GM18526 (cell line): Measurements from ENCODE around the gene AMN.

Source experiments
- POLR2A ChIP-seq: IDR thresholded peaks from 3 replicates; pipeline ENCODE4 v1.6.1; 2011; ENCODE audit not compliant: insufficient read length; ENCODE audit errors: extremely low read depth

AMN gene

DNA sequence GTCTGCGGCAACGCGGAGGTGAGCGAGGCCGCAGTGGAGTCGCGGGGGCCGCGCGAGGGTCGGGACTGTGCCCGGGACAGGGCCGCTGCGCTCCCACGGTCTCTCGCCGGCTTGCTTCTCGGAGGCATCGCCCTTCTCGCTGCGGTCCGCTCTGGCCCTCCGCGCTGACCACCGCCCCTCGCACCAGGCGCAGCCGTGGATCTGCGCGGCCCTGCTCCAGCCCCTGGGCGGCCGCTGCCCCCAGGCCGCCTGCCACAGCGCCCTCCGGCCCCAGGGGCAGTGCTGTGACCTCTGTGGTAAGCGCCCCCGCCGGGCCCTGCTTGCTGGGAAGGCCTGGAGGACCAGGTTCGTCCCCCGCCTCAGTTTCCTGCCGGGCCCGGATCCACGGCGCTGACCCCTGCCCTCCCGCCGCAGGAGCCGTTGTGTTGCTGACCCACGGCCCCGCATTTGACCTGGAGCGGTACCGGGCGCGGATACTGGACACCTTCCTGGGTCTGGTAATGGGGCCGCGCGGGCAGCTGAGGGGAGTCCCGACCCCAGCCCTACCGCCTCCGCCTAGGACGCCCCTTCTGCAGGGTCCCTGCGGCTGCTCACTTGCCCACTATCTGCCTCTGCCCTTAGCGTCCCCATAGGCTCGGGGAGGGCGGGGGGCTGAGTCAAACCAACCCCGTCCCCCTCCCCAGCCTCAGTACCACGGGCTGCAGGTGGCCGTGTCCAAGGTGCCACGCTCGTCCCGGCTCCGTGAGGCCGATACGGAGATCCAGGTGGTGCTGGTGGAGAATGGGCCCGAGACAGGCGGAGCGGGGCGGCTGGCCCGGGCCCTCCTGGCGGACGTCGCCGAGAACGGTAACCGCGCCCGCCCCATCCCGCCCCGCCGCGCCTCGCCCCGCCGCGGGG lies 7.0 kb downstream of the AMN start:
- TF ChIP-seq POLR2A = no peak

DNA sequence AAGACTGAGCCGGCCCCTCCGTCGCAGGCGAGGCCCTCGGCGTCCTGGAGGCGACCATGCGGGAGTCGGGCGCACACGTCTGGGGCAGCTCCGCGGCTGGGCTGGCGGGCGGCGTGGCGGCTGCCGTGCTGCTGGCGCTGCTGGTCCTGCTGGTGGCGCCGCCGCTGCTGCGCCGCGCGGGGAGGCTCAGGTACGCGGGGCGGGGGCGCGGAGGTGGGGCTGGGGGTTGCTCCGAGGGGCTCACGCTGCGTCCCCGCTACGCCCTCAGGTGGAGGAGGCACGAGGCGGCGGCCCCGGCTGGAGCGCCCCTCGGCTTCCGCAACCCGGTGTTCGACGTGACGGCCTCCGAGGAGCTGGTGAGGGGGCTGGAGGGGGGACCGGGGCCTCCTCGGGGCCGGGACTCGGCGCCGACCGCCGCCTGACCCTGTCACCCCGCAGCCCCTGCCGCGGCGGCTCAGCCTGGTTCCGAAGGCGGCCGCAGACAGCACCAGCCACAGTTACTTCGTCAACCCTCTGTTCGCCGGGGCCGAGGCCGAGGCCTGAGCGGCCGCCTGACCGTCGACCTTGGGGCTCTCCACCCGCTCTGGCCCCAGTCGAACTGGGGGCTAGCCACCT lies 7.8 kb downstream of the AMN start:
- TF ChIP-seq POLR2A = no peak

DNA sequence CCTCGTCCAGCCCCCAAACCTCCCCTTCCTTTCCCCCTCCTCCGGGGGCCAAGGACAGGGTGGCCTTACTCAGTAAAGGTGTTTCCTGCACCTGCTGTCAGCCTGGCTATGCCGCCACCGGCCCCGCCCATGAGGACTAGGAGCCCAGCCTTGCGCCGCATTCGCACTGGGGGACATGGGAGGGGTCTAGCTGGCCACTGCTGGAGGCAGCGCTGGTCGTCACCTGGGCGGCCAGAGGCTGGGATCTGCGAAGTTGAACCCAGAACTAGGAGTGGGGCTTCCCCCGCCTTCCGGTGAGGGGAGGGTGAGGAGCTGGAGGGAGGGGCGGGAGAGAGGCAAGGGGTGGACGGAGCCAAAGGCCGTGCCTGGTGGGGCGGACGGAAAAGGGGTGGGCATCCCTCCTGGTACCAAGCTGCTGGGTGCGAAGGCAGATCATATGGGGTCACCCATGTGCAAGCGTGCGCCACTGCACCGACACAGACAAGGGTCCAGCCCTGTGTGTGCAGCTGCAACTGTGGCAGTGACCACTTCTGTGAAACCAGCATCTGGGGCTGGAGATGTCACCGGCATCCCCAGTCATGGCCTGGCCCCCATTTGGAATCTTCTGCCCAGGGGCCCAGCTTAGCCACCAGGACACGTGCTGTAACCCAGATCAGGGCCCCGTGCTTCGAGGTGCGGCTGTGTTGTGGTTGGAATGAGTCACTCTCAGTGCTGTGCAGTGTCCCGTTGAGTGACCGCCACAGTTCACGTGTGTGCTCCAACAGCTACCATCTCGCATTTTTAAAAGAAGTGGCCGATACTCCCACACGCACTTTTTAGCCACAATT lies 8.5 kb downstream of the AMN start:
- TF ChIP-seq POLR2A = no peak

DNA sequence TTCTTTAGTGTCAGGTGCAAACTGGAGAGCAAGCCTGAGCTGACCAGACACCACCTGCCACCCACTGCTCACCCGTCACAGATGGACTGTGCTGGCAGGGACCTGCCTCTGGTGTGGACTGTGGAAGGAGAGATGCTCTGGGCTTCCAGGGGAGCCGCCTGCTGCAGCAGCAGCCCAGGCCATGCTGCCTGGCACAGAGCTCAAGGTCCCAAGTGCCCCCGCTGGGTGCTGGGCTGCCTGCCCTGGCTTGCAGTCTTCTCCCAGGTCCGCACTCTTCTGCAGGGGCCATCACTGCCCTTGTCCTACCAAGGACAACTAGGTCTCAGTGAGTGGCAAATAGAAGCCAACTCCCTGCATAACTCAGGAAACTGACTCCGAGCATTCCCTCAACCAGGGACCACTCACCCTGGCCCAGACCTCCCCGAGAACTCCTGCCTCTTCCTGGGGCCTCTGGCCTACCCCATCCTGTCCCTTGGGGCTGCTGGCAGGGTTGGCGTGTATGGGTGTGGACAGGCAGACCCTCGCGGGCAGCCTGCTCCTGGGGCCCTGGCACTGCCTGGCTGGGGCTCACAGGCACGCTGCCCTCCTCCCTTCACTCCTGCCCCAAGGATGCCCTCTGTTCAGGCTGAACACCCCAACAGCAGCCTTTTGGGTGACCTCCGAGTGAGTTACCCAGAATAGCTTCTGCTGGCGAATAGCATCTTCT lies 9.3 kb downstream of the AMN start:
- TF ChIP-seq POLR2A = no peak

DNA sequence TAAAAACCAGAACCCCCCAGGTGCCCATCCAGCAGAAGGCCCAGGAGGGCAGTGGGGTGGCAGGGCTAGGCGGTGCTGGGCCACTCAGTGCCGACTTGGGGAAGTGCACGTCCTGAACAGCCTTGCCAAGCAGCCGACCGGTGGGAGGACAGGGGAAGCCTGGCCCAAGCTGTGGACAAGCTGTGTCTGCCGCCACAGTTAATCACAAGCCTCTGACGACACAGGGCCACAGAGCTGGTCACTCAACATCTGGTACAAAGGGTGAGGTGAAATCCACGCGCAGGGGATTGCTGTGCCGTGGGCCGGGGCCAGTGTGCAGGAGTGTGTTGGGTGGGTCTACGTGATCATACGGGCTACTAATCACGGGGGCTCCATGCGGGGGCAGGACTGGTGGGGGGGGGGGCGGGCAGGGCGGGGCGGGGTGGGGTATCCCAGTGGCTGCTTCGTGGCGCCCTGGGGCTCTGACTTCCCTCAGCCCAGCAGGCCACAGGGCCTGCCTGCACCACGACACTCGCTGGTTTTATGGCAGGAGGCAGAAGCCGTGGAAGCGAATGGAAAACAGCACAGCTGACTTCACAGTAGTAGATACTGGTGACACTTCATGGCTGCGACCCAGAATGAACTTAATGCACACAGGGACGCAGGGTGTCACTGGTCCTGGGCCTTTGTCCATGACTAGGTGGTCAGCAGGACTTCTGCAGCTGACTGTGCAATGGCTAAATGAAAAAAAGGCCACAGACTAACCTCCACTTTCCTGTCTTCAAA lies 10.2 kb downstream of the AMN start:
- no peak for TF ChIP-seq POLR2A

DNA sequence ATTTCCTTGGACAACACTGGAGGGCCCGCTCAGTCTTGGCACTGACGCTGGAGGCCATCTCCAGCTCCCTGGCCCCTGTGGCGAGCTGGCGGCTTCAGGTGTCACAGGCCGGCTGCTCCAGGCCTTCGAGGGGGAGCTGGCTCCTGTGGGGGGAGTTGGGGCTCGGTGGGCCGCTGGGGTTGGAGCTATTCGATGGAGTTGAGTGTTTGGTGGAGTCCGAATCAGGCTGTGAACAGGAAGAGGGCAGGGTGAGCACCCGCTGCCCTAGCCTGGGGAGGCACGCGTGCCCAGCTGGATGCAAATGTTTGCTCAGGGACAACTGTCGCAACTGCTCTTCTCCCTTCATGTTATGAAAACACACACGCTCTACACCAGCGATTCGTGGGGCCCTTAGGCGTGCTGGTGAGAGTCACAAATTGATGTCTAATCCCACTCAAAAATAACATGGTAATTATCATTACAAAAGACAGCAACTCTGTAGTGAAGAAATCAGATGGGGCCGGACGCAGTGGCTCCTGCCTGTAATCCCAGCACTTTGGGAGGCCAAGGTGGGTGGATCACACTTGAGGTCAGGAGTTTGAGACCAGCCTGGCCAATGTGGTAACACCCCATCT lies 11.3 kb downstream of the AMN start:
- no peak for TF ChIP-seq POLR2A

DNA sequence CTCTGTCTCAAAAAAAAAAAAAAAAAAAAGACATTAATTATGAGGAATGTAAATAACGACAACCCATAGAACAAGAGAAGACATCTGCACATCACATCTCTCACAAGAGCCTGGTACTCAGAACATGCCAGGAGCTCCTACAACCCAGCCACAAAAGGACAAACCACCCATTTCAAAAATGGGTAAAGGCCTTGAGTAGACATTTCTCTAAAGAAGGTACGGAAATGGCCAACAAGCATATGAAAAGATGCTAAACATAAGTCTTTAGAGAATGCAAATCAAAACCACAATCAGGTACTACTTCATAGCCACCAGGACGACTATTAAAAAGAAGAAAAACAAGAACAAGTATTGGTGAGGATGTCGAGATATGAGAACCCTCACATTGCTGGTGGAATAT lies 13.3 kb downstream of the AMN start:
- no peak for TF ChIP-seq POLR2A

DNA sequence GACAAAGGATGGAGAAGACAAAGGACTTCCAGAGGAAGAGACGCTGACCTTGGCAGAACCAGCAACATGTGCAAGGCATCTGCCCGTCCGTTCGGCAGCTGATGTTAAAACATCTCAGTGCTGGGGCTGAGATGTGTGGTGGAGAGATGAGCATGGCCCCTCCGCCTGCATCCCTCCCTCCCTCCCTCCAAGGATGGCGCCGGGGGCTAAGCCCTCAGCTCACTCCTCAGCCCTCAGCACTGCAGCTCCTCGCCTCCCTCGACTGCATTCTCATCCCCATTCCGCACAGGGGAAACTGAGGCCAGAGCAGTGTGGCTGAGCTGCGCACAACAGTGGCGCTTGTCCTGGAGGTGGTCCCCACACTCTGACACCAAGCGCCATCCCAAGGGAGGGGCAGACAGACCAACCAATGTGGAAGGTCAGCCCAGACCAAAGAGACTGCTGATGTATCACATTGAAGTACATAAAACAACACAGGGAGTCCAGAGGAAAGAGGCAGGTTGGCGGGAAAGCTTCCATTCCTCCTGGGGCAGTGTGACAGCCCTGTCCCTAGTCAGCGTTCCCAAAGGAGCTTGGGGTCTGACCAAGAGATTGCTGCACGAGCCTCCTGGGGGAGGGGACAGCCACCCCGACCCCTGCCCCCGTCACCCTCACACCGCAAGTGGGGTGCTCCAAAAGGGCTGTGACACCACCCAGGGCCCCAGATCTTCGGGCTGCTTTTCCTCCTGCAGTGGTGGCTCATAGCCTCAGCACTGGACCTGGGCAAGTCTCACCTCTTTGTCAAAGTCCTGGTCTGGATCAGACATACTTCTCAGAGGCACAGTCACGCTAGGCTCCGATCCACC lies 15.1 kb downstream of the AMN start:
- no peak for TF ChIP-seq POLR2A

DNA sequence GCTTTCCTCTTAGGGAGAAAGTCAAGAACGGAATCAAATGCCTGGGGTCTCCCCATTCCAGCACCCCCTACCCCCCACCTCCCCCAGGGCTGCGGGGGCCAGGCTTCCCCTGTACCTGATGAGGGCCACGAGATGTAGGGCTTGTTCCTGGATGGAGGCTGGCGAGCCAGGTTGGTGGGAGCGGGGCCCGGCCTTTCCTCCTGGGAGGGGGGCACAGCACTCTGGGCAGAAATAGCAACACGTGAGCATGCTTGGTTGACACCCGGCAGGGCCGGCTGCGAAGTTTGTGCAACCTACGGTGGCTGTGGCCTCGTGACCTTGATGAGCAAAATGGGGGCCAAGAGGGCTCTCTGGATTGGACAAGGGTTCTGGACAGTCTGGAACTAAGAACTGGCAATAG lies 15.7 kb downstream of the AMN start:
- TF ChIP-seq POLR2A = no peak

DNA sequence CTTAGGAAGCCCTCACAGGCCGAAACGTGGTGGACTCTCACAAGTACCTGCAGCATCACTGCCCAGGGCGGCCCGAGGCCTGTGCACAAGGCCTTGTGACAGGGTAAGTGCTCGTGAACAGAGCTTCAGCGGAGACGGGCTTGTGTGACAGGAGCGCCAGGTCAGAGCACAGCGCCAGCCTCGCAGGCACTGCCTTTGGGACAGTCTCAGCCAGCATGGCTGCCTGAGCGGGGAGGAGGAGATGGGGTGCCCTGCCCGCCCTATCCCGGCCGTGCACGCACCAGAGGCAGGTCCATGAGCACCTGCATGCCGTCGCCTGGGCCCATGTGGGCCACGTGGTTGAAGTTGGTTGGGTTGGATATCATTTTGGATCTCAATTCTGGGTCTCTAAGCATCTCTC lies 16.9 kb downstream of the AMN start:
- no peak for TF ChIP-seq POLR2A

DNA sequence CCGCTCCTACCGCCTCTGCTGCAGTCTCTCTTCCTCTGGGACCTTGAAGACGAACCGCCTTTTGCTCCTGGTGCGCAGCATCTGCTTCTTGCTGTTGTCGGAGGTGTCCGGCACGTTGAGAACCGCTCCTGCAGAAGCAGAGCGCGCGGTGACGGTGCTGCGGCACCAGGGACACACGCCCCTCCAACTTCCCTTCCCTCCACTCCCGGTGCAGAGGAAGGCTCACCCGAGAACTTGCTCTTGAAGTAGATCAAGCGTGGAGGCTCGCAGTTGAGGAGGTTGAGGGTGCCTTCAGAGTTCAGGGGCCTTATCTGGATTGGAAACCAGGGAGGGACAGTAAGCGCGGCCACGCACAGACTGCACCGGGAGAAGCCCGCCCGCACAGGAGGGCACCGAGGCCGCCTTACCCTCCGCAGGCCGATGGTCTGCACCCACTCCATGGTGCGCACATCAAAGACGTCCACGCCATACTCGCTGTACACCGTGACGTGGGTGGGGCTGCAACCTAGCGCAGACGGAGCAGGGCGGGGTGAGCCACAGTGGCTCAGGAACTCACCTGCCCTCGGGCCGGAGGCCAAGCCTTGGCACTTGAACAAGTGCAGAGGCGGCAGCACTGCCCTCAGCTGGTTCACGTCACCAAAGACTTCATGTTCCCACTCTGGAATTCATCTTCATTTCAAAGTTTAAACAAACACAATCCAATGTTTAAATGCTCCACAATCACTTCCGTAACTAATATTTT lies 17.5 kb downstream of the AMN start:
- no peak for TF ChIP-seq POLR2A

DNA sequence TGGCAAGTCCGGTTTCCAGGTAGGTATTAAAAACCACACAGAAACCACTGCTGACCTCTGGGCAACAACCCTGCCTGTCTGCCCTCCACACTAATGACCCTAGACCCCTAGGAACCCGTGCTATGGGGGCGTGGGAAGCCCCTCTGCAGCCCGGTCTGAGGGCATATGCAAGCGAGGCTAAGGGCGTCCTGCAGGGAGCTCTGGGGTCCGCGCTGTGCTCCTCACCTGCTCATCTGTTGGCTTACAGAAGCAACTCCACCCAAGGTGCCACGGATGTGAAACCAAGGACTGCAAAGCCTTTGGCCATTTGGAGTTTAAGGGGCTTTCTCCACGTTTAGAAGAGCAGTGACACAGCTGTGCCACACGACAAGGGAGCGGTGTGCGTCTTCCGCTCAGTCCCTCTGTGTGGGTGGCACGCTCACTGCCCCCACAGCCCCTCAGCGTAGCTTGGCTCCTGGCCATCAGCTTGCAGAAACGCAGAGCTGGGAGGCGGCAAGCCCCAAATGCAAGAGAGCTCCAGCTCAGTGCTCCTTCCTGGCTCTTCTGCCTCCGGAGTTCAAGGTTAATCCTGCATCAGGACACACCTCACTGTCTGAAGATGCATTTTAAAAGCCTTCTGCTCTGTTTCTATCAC lies 18.4 kb downstream of the AMN start:
- no peak for TF ChIP-seq POLR2A
